Stimulated activated CD4-positive, alpha-beta T cell treated with anti-CD3 and anti-CD28 coated beads, TNF-alpha, amount 100 ng/mL, for 48 hours (primary cell): ENCODE data around the gene CMTR1.
A peak's percentile ranks its signal among the peaks of the same experiment; 100 is the strongest.
"Not testable (repeated sequence)": the region's sequence is repeated elsewhere in the genome, so short reads cannot be mapped to it uniquely, and the experiment has no call there.

ENCODE experiments used
- DNase-seq, 3 donors: peaks; one replicate each; pipeline ENCODE4 v3.0.0-alpha.2; 2020; ENCODE audit warnings: low read depth in 3 of 3

Gene CMTR1

DNA sequence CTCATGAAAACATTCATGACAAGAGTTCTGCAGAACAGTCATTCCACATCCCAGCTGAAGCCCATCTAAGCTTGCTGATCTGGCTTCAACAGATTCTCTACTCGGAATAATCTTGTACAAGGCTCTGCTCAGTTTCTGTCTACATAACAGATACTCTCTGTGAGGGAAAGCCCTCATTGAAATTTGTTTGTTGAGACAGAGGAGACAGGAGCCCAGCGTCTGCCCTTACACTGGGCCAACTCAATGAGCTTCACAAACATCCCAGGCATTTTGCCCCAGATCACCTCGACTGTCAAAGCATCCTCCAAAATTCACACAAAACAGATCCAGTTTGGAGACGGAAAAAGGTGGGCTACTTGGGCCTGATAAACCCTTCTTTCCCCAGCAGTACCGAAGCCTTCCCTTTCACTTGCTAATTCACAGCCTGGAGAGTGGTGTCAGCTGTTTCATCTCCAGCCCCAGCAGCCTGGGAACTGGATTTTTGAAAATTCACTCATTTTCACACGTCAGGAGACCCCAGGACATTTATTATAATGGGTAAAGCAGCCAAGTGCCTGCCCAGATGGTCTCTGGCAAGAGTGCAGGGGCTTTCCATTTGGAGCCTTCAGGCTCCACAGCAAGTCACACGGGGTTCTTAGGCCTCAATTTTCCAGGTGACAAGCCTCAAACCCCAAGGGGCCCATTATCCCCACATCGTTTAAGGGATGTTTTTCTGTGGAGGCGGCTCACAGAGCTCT lies 59.4 kb downstream of the CMTR1 start:
- no peak for DNase-seq

GRCh38 chr6:37492991-37493660 lies 60.1 kb downstream of the CMTR1 start:
- DNase-seq: no peak

DNA sequence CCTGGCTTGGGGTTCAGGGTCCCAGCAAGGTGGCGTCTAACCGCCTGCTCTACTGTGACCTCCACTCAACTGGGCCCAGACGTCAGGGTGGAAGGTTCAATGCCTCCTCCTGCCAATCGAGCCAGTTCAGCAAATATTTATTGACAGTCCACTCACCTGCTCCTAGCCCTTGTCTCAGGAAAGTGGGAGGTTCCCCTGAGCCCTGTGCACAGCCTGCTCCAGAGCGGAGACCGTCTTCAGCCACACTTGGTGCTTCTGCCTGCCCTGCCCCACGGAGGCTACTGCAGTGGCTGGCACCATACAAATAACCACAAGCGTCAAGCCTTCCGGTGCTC lies 60.6 kb downstream of the CMTR1 start:
- no peak for DNase-seq

GRCh38 chr6:37495244-37495934 lies 62.4 kb downstream of the CMTR1 start:
- peak in 1 of 3 donors; percentile 33 for DNase-seq

DNA sequence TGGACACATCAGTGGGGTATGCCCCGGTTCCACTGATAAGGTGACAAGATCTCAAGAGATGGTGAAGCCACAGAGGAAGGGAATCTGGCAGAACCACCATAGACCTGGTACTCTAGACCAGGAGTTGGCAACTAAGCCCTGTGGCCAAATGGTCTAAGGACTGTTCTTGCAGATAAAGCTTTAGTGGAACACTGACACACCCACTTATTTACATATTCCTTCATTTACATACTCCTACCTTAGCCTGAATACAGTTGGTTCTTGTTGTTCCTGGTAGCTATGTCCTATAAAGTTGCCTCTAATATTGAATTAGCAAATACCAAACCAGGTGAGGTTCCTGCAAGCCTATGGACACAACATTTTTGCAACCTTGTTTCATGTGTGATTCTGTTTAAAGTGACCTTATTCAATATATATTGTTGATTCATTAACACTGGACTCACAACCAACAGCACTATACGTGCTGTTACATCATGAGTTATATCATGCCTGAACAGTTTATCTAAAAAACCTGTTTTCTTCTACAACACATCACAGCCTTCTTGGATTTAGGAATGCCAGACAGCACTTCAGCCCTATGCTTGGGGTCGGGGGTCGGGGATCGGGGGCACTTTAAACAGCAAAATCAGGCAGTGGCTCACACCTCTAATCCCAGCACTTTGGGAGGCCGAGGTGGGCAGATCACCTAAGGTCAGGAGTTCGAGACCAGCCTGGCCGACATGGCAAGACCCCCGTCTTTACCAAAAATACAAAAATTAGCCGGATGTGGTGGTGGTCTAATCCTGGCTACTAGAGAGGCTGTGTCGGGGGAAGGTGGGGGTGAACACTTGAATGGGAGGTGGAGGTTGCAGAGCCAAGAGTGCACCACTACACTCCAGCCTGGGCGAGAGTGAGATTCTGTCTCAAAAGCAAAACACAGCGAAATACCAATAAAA lies 64.2 kb downstream of the CMTR1 start:
- DNase-seq: no peak

GRCh38 chr6:37499433-37500293 lies 66.6 kb downstream of the CMTR1 start, which contains the start of gene CCDC167:
CCDC167 (minus strand) TSS chr6:37499893; CDS start chr6:37499863, 30 bp downstream.
- DNase-seq: peak; percentile 96 to 99 (median 98)

DNA sequence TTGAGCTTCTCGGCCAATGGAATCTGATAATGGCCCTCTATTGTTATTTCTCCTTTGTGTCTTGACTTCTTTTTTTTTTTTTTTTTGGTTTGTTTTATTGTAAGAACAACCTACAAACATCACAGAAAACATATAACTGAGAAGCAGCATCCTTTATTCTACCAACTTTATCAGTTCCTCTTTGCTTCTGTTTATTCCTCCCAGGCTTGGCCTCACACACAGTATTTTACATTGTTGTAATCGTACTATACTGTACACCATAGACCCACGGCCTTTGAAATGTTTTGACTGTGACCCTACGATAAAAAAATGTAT lies 67.2 kb downstream of the CMTR1 start:
- DNase-seq: no peak

DNA sequence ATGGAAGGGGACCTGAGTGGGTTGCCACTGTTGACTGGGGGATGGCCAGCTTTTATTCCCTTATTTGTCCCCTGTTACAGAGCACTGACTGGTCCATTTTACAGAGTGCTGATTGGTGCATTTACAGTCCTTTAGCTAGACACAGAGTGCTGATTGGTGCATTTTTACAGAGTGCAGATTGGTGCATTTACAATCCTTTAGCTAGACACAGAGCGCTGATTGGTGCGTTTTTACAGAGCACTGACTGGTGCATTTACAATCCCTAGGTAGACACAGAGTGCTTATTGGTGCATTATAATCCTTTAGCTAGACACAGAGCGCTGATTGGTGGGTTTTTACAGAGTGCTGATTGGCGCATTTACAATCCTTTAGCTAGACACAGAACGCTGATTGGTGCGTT lies 67.9 kb downstream of the CMTR1 start:
- DNase-seq: not testable (repeated sequence)

DNA sequence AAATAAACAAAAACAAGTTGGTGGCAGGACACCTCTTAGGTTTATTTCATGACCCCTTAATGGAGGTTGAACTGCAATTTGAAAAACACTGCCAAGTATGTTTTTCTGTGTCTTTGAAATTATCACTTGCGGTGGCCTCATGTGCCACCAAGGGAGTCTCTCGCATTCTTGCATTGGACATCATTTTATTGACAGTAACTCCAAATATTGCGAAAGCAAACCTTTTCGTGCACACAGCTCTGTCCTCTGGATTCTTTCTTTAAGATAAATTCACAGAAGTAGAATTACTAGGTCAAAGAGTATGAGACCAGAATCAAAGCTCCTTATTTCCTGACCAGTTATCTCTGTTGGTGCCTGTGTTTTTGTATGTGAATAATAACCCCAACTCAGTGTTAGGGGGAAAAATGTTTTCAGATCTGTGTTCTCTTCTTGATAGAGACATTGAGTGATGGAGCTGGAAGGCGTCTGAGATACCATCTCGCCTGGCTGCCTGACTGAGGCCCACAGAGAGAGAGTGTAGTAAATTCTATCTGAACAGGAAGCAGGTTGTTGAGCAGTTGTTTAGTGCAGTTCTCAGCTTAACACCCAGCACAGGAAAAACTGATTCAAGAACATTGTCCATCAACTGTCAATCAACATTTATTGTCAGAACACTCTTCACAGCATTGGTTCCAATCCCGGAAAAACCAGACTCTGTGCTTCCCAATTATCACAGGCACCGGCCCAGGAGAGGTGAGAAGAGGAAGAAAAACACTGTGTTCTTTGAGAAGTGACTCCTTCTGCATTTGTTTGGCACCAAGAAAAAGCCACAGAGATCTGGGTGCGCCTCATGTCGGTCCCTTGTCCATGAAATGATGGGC lies 68.8 kb downstream of the CMTR1 start:
- DNase-seq: no peak

DNA sequence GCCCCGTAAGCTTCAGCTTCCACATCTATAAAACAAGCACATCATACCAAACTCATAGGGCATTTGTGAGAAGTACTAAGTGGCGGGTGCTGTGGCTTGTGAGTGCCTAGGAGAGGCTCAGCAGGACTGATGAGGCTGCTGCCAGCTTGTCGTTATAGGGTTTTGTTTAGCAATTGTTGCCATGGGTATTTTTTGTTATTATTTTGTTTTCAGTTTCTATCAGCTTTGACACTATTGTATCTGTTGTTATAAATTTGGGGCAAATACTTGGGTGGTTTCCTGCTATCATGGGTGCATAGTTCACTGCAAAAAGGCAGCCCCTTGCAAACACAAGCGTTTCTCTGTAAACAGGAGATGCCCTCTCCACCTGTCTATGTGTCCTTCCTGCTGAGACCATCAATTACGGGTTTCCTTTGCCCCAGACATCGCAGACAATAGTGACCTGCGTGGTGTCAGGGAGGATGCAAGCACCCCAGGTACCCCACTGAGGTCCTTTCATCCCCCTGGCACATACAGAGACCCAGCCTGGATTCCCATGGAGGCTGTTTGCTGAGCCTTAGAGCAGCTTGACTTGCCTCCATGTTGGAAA lies 69.8 kb downstream of the CMTR1 start:
- DNase-seq: no peak

- no peak for DNase-seq
These were observed 70.4 kb downstream of the CMTR1 start for GRCh38 chr6:37503309-37503965.

- DNase-seq: no peak
These were observed 71.0 kb downstream of the CMTR1 start for GRCh38 chr6:37504024-37504423.

DNA sequence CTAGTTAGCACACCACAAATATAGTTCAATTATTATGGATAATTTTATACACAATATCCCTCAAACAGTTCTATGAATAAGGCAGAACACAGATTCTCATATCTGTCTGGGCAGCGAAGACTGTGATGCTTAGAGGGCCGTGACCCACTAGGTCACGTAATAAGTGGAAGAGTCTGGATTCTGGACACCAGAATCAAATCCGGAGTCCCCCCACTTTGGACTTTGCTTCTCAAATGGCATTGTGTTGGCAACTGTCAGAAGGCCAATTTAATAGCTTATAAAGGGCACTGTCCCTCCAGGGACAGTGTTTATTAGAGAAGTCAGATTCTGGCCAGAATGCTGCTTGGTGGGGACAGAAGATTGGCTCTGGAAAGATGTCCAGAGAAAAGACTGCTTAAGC lies 73.5 kb downstream of the CMTR1 start:
- no peak for DNase-seq

- no peak for DNase-seq
These were observed 74.1 kb downstream of the CMTR1 start for GRCh38 chr6:37507077-37507476.

- DNase-seq: no peak
These were observed 74.8 kb downstream of the CMTR1 start for GRCh38 chr6:37507690-37508421.

DNA sequence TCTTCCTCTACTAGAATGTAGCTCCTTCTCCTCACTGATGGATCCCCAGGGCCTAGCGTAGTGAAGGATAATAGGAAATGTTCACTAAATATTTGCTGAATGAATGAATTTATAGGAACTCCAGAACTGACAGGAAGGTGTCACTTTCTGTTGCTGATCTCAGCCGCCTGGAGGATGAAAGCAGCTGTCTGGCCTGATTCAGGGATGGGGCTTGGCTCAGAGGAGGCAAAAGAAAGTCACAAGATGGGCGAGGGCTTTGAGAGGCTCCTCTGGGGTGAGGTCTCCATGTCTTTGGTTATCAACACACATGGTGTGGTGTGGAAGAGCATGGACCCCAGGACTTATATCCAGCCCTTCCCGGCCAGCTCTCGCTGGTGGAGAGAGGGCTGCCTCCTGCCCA lies 78.2 kb downstream of the CMTR1 start:
- no peak for DNase-seq

GRCh38 chr6:37511910-37512399 lies 78.9 kb downstream of the CMTR1 start:
- DNase-seq: no peak

GRCh38 chr6:37512400-37513011 lies 79.5 kb downstream of the CMTR1 start:
- DNase-seq: no peak
